SK-N-SH (cell line): ENCODE measurements around the gene PIAS2.

Experiments
- EP300 ChIP-seq, 2 experiments: IDR thresholded peaks; 2 replicates each; pipeline versions ENCODE4 v1.4.0 to v1.6.1; 2012; ENCODE audit warnings: borderline replicate concordance in 1 of 2, low read depth in 1 of 2, low read length in 1 of 2
- EZH2phosphoT487 ChIP-seq: fragments of 200-600 bp; sonication (generic); IDR thresholded peaks from 2 replicates; pipeline ENCODE4 v1.6.1; 2017; ENCODE audit warnings: low read depth, mixed run types, mild to moderate bottlenecking, antibody characterized with exemption, moderate library complexity, borderline replicate concordance
- MXI1 ChIP-seq: IDR thresholded peaks from 2 replicates; pipeline ENCODE4 v1.6.1; 2012; ENCODE audit warnings: mild to moderate bottlenecking, low read depth, low read length, improper control_type of control experiment
- POLR2AphosphoS5 ChIP-seq: IDR thresholded peaks from 2 replicates; pipeline ENCODE4 v1.6.1; 2012; ENCODE audit warnings: low read depth, low read length
- TF ChIP-seq, protein P1 (sequence below): fragments of 200-600 bp; sonication (generic); IDR thresholded peaks from 2 replicates; pipeline ENCODE4 v1.6.1; 2017; ENCODE audit warnings: antibody characterized with exemption, mild to moderate bottlenecking, moderate library complexity

DNA sequence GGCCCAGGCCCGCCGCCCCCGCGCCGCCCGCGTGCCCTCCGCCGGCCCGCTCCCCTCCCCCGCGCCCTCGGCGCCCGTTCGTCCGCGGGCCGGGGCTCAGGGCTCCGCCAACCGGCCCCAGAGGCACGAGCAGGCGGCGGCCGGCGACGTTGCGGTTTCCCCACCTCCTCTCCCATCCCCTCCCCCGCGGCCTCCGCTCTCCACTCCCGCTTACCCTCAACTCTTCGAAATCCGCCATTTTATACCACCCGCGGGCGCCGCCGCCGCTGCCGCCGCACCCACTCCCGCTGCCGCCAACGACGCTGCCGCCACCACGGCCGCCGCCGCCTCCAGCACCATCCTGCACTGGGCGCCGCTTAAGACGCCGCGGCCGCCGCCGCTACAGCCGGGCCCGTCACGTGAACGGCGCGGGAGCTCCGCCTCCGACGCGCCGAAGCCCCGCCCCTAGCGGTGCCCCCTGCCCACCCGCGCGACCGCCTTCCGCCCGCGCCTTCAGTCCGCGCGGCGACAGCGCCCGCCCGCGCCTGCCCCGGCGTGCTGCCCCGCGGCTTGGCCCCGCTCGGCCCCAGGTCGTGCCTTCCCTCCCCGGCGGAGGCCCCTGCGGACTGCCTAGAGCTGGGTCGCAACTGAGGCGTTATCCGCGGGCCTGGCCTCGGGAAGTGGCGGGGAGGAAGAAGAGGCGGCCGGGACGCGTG lies at the start of gene PIAS2, which contains the start of gene KATNAL2:
- TF ChIP-seq, protein P1, sequence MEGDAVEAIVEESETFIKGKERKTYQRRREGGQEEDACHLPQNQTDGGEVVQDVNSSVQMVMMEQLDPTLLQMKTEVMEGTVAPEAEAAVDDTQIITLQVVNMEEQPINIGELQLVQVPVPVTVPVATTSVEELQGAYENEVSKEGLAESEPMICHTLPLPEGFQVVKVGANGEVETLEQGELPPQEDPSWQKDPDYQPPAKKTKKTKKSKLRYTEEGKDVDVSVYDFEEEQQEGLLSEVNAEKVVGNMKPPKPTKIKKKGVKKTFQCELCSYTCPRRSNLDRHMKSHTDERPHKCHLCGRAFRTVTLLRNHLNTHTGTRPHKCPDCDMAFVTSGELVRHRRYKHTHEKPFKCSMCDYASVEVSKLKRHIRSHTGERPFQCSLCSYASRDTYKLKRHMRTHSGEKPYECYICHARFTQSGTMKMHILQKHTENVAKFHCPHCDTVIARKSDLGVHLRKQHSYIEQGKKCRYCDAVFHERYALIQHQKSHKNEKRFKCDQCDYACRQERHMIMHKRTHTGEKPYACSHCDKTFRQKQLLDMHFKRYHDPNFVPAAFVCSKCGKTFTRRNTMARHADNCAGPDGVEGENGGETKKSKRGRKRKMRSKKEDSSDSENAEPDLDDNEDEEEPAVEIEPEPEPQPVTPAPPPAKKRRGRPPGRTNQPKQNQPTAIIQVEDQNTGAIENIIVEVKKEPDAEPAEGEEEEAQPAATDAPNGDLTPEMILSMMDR, result no peak
- TF ChIP-seq POLR2AphosphoS5, result peak; percentile 61; the same call in 1 of the 2 replicates
- TF ChIP-seq EZH2phosphoT487, result no peak
- TF ChIP-seq EP300 (IDR thresholded peaks at IDR 0.05; ENCODE audit: borderline replicate concordance in 1 of 2, low read depth in 1 of 2, low read length in 1 of 2), result 0 out of 4 replicates have a peak, but pooled peaks of 1 of the 2 experiments have one; percentile 7
- 0 out of 2 replicates have a peak, but pooled peaks have one; percentile 41 for TF ChIP-seq MXI1
